Measurements from ENCODE around the gene NAT9.

Gene NAT9

DNA sequence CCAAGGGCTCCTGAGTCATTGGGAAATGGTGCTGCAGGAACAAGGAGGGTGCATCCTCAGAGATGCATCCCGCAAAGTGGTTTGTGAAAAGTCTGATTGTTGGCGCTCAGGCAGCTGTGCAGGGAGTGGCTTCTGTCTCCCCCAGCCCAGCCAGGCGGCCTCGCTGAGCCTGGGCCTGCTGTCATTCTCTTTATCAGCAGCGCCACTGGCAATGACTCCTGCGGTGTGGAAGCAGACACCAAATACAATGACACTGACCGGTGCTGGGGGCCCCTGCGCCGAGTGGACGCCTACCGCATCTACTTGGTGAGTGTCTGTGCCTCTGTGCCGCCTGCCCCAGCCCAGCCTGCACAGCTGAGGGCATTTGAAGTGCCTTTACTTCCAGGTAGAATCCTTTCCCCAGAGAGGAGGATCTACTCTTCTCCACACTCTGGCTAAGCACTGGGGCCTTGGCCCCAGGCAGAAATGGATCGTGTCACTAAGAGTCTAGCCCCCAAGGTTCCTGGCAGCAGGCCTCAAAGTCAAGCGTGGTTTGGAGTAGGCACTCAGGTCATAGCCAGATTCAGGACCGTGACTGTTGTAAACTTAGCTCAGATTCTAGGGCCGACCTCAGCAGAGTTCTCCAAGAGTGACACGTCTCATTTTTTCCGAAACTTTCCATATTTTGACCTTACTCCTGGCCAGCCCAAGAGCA, 19.3 kb upstream of the NAT9 start:
- no peaks in the 10 kb centered on the region for H3K27me3 ChIP-seq (ENCODE audit: control insufficient read depth in 1 of 2, insufficient read depth in 2 of 2, low read length in 2 of 2)
- no peak overlapping the region for H3K4me3 ChIP-seq (ENCODE audit: low read depth in 1 of 2, low read length in 2 of 2)
- H3K9ac ChIP-seq (ENCODE audit: low read depth in 1 of 2, low read length in 2 of 2): no peak overlapping the region
- H3K9me3 ChIP-seq (ENCODE audit: control insufficient read depth in 1 of 2, low read length in 2 of 2): no peaks in the 10 kb centered on the region
- H3K4me1 ChIP-seq (ENCODE audit: control insufficient read depth in 1 of 2, insufficient read depth in 2 of 2, low read length in 2 of 2): no peaks in the 10 kb centered on the region
- H3K36me3 ChIP-seq (ENCODE audit: control insufficient read depth in 1 of 2, insufficient read depth in 2 of 2, low read length in 2 of 2): peaks cover 31 to 50% of the 10 kb centered on the region in 2 donors
- no peak overlapping the region for H3K27ac ChIP-seq (ENCODE audit: low read depth, low read length)

DNA sequence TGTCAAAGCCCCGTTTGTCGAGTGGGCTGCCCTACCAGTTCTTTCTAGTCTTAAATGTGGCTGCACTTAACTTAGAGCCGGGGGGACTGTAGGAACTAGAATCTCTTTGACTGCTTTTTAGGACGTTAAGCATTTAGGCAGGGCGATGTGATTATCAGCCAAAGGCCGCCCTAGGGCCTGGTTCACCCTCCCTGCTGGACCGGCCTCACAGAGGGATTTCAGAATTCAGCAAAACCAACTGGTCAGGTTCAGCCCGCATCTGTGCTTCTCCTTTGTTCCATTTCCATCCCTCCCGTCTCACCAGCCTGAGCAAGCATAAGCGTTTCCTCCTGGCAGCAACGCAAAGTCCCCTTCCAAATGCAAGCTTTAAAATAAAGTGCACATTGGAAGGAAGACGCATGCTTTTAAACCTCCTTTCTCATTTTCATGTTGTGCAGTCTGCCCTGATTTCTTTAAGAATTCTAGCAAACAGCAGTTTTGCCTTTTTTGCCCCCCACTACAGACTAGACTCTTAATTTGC, 16.5 kb upstream of the NAT9 start:
- Histone ChIP-seq H3K27me3 (ENCODE audit: control insufficient read depth in 1 of 2, insufficient read depth in 2 of 2, low read length in 2 of 2) (no peaks in the 10 kb centered on the region), H3K9ac (ENCODE audit: low read depth in 1 of 2, low read length in 2 of 2) (no peak overlapping the region), H3K36me3 (ENCODE audit: control insufficient read depth in 1 of 2, insufficient read depth in 2 of 2, low read length in 2 of 2) (peaks cover 23 to 43% of the 10 kb centered on the region in 2 donors)

DNA sequence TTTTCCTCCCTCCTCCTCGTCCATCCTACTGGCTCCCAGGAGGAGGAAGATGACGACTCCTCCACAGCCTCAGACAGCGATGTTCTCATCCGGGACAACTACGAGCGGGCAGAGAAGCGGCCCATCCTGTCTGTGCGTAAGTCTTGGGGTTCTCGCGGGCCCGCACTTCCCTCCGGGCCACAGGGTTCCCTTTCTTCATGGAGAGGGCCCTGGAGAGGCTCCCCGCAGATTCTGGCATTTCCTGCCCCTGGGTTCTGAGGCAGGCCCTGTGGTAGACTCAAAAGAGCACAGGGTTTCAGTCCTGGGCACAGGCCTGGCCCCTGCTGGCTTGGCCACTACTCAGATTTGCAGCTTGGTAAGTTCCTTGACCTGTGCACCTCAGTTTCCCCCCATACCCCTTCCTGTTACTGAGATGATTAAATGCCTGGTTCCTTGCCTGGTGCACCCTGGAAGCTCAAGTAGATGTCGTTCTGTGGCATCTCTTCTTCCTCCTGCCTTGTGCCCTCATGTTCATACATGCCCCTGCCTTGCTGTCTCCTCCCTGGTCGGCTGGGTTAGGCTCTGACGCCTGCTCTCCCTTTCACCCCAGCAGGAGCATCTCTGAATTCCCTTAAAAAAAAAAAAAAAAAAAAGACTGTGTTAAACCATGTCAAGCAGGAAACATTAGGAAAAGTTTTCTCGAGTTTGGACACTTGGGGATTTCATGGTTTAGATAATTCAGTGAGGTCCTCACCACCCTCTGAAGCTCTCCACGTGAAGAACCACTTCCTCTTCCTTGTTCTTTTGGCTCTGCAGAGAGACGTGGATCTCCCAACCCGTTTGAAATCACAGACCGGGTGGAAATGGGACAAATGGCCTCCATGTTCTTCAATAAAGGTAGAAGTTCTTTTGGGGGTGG, 14.3 kb upstream of the NAT9 start:
- Histone ChIP-seq H3K27ac (ENCODE audit: low read depth, low read length) (no peak overlapping the region), H3K4me1 (ENCODE audit: control insufficient read depth in 1 of 2, insufficient read depth in 2 of 2, low read length in 2 of 2) (no peaks in the 10 kb centered on the region), H3K9ac (ENCODE audit: low read depth in 1 of 2, low read length in 2 of 2) (no peak overlapping the region), H3K36me3 (ENCODE audit: control insufficient read depth in 1 of 2, insufficient read depth in 2 of 2, low read length in 2 of 2) (peaks cover 9 to 33% of the 10 kb centered on the region in 2 donors), H3K9me3 (ENCODE audit: control insufficient read depth in 1 of 2, low read length in 2 of 2) (no peaks in the 10 kb centered on the region), H3K27me3 (ENCODE audit: control insufficient read depth in 1 of 2, insufficient read depth in 2 of 2, low read length in 2 of 2) (no peaks in the 10 kb centered on the region), H3K4me3 (ENCODE audit: low read depth in 1 of 2, low read length in 2 of 2) (no peak overlapping the region)

More for the DNA sequence above, 16.5 kb upstream of the NAT9 start:
- no peak overlapping the region for H3K27ac ChIP-seq (ENCODE audit: low read depth, low read length)
- H3K9me3 ChIP-seq (ENCODE audit: control insufficient read depth in 1 of 2, low read length in 2 of 2): no peaks in the 10 kb centered on the region
- no peaks in the 10 kb centered on the region for H3K4me1 ChIP-seq (ENCODE audit: control insufficient read depth in 1 of 2, insufficient read depth in 2 of 2, low read length in 2 of 2)
- no peak overlapping the region for H3K4me3 ChIP-seq (ENCODE audit: low read depth in 1 of 2, low read length in 2 of 2)

GRCh38 chr17:74786431-74787055, 10.4 kb upstream of the NAT9 start:
- Histone ChIP-seq H3K9ac (ENCODE audit: low read depth in 1 of 2, low read length in 2 of 2) (no peak overlapping the region), H3K4me1 (ENCODE audit: control insufficient read depth in 1 of 2, insufficient read depth in 2 of 2, low read length in 2 of 2) (no peaks in the 10 kb centered on the region), H3K27ac (ENCODE audit: low read depth, low read length) (no peak overlapping the region), H3K27me3 (ENCODE audit: control insufficient read depth in 1 of 2, insufficient read depth in 2 of 2, low read length in 2 of 2) (no peaks in the 10 kb centered on the region), H3K4me3 (ENCODE audit: low read depth in 1 of 2, low read length in 2 of 2) (no peak overlapping the region), H3K36me3 (ENCODE audit: control insufficient read depth in 1 of 2, insufficient read depth in 2 of 2, low read length in 2 of 2) (peaks cover 0 to 22% of the 10 kb centered on the region in 2 donors), H3K9me3 (ENCODE audit: control insufficient read depth in 1 of 2, low read length in 2 of 2) (no peaks in the 10 kb centered on the region)

- Histone ChIP-seq H3K9me3 (ENCODE audit: control insufficient read depth in 1 of 2, low read length in 2 of 2) (no peaks in the 10 kb centered on the region), H3K27ac (ENCODE audit: low read depth, low read length) (no peak overlapping the region), H3K4me3 (ENCODE audit: low read depth in 1 of 2, low read length in 2 of 2) (no peak overlapping the region), H3K36me3 (ENCODE audit: control insufficient read depth in 1 of 2, insufficient read depth in 2 of 2, low read length in 2 of 2) (peaks cover 0 to 22% of the 10 kb centered on the region in 2 donors), H3K27me3 (ENCODE audit: control insufficient read depth in 1 of 2, insufficient read depth in 2 of 2, low read length in 2 of 2) (no peaks in the 10 kb centered on the region), H3K9ac (ENCODE audit: low read depth in 1 of 2, low read length in 2 of 2) (no peak overlapping the region), H3K4me1 (ENCODE audit: control insufficient read depth in 1 of 2, insufficient read depth in 2 of 2, low read length in 2 of 2) (peaks cover 0 to 1% of the 10 kb centered on the region in 2 donors)
Measured at GRCh38 chr17:74785981-74786360, 9.8 kb upstream of the NAT9 start.

- Histone ChIP-seq H3K9me3 (ENCODE audit: control insufficient read depth in 1 of 2, low read length in 2 of 2) (no peaks in the 10 kb centered on the region), H3K9ac (ENCODE audit: low read depth in 1 of 2, low read length in 2 of 2) (no peak overlapping the region), H3K27ac (ENCODE audit: low read depth, low read length) (no peak overlapping the region), H3K4me1 (ENCODE audit: control insufficient read depth in 1 of 2, insufficient read depth in 2 of 2, low read length in 2 of 2) (peaks cover 0 to 7% of the 10 kb centered on the region in 2 donors), H3K27me3 (ENCODE audit: control insufficient read depth in 1 of 2, insufficient read depth in 2 of 2, low read length in 2 of 2) (no peaks in the 10 kb centered on the region), H3K36me3 (ENCODE audit: control insufficient read depth in 1 of 2, insufficient read depth in 2 of 2, low read length in 2 of 2) (peaks cover 0 to 22% of the 10 kb centered on the region in 2 donors), H3K4me3 (ENCODE audit: low read depth in 1 of 2, low read length in 2 of 2) (no peak overlapping the region)
Measured at GRCh38 chr17:74785096-74785980, 9.2 kb upstream of the NAT9 start.

DNA sequence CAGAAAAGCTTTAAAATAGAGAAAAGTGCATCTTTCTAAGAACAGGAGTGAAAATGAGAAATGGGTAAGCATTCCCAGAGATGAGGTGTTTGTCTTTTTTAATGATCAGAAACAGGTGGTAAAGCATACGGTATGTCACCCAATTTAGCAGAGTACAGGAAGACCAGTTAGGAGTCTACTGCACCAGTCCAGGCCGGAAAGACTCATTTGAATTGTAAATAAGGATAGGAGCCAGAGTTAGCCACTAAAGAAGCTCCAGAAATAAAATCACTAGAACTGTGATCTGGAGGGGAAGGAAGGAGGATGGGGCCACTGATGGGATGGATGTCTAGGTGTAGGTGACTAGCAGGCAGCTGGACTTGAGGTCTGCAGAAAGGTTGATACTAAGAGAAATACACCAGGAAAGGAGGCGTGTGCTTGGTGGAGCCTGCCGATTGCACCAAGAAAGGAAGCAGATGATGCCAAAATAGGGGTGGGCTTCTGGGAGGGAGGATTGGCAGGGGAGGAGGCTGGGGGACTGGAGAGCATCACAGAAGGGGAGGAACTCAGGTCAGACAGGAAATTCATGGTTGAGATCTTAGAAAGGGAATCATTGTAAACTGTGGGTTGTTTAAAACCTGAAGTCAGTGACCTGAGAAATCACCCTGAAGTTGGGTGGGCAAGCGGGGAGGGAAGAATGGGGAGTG, 8.1 kb upstream of the NAT9 start:
- Histone ChIP-seq H3K36me3 (ENCODE audit: control insufficient read depth in 1 of 2, insufficient read depth in 2 of 2, low read length in 2 of 2) (peaks cover 0 to 18% of the 10 kb centered on the region in 2 donors), H3K4me3 (ENCODE audit: low read depth in 1 of 2, low read length in 2 of 2) (no peak overlapping the region), H3K4me1 (ENCODE audit: control insufficient read depth in 1 of 2, insufficient read depth in 2 of 2, low read length in 2 of 2) (peaks cover 0 to 18% of the 10 kb centered on the region in 2 donors), H3K9me3 (ENCODE audit: control insufficient read depth in 1 of 2, low read length in 2 of 2) (no peaks in the 10 kb centered on the region), H3K27ac (ENCODE audit: low read depth, low read length) (no peak overlapping the region), H3K27me3 (ENCODE audit: control insufficient read depth in 1 of 2, insufficient read depth in 2 of 2, low read length in 2 of 2) (no peaks in the 10 kb centered on the region), H3K9ac (ENCODE audit: low read depth in 1 of 2, low read length in 2 of 2) (no peak overlapping the region)

GRCh38 chr17:74782571-74782970, 6.4 kb upstream of the NAT9 start:
- Histone ChIP-seq H3K4me1 (ENCODE audit: control insufficient read depth in 1 of 2, insufficient read depth in 2 of 2, low read length in 2 of 2) (peaks cover 0 to 27% of the 10 kb centered on the region in 2 donors), H3K27ac (ENCODE audit: low read depth, low read length) (no peak overlapping the region), H3K27me3 (ENCODE audit: control insufficient read depth in 1 of 2, insufficient read depth in 2 of 2, low read length in 2 of 2) (no peaks in the 10 kb centered on the region), H3K9ac (ENCODE audit: low read depth in 1 of 2, low read length in 2 of 2) (no peak overlapping the region), H3K4me3 (ENCODE audit: low read depth in 1 of 2, low read length in 2 of 2) (no peak overlapping the region), H3K36me3 (ENCODE audit: control insufficient read depth in 1 of 2, insufficient read depth in 2 of 2, low read length in 2 of 2) (peaks cover 0 to 15% of the 10 kb centered on the region in 2 donors), H3K9me3 (ENCODE audit: control insufficient read depth in 1 of 2, low read length in 2 of 2) (no peaks in the 10 kb centered on the region)
